HG03175 (cell line): ENCODE results near the gene TRPV6.

Experiments
- ATAC-seq: cut with Tn5 transposase; IDR thresholded peaks from one replicate; pipeline ENCODE4 v1.9.1; 2021; ENCODE audit warnings: mild to moderate bottlenecking, moderate library complexity; ENCODE audit not compliant: unreplicated experiment

Gene TRPV6

GRCh38 chr7:142855114-142855743 lies 30.3 kb downstream of the TRPV6 start:
- peak; percentile 1 for ATAC-seq

GRCh38 chr7:142854372-142855113 lies 31.0 kb downstream of the TRPV6 start, which contains the start of gene EPHB6:
Gene EPHB6 (plus strand): TSS chr7:142855076. CDS start chr7:142863228, 8,152 bp downstream.
- ATAC-seq = peak; percentile 55

- peak; percentile 90 for ATAC-seq
Measured at GRCh38 chr7:142853739-142854371, 31.7 kb downstream of the TRPV6 start.

- ATAC-seq = no peak
Measured at GRCh38 chr7:142851919-142852318, 33.6 kb downstream of the TRPV6 start.

GRCh38 chr7:142851269-142851668 lies 34.3 kb downstream of the TRPV6 start:
- no peak for ATAC-seq

DNA sequence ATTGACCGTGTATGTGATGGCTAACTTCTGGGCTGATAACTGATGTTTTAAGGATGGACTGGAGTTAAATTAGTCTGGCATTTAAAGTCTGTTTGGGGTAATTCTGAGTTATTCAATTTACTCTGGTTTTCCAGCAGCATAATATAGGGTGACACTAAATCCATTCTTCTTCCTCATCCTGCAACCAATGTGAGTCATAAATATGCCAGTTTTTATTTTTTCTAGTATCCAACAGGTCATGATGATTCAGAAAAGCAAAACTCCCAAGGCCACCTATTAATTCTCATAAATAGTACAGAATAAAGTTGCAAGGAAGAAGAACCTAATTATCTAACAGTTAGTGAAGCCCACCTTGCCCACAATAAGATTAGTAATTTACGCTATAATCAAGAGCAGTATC lies 38.2 kb downstream of the TRPV6 start:
- ATAC-seq = no peak

DNA sequence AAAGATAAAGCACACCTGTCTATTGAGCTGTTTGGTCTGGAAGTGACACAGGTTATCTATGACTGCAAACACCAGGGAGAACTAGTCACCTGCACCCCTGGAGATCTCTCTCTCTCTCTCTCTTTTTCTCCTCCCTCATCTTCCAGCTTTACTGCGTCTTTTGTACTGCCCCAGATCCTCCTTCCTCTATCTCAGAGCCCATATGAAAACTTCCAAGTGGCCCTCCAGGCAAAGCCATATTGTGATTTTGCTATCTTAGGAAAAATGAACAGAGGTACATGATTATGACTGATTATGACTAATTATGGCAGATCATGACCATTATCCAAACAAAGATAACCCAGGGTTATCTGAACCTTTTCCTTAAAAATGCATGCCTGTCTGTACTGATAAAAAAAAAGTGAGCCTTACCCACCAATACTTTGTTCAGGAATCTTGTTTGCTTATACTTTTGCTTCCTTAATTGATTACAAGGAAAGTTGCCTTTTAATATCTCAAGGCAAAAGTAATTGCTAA lies 43.2 kb downstream of the TRPV6 start:
- ATAC-seq = no peak

DNA sequence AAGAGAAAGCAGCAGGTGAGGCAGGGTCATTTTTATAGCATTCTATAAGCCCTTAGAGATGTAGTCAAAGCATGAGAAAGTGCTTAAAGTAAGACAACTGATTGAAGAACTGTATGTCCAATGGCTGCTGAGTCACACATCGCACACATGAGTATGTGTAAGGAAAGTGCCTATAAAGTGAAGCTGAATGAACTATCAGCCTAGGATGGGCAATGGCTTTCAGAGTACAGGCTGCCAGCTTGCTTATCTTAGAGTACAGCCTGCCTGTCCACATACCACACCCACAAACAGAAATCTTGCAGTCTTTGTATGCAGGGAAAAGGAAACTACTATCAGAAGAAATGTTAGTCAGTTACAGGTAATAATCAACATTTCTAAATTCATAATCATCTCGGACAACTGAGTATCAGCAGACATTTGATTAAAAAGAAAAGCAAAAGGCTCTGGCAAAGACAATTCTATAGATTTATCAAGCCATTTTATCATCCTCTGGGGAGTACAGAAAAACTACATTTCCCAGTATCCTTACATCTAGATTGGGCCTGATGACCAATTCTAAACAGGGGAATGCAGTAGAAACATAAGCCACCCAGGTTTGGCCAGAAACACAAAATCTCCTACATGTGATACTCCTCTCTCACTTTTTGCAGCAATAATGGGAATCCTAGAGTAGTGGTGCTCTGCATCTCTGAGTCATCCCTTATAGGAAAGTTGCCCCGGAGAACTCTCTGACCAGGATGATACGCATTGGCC lies 46.9 kb downstream of the TRPV6 start:
- no peak for ATAC-seq

DNA sequence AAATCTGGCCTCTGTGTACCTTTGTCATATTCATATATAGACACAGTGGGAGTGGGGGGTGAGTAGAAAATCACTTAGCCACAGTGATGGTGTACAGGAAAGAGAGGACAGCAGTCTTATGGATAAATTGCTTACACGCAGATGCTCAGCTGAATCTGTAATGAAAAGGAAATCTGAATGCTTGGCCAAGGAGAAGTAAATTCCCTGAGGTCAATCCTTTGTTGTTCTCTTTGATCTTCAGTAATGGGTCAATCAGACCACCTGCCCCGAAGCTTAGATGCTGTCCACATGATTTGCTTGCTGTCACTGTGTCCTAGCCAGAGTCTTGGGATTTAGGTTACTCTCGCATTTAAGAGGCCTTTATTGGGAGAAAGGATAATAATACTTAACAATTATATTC lies 49.1 kb downstream of the TRPV6 start:
- no peak for ATAC-seq

- no peak for ATAC-seq
Measured at GRCh38 chr7:142835487-142835886, 50.1 kb downstream of the TRPV6 start.

DNA sequence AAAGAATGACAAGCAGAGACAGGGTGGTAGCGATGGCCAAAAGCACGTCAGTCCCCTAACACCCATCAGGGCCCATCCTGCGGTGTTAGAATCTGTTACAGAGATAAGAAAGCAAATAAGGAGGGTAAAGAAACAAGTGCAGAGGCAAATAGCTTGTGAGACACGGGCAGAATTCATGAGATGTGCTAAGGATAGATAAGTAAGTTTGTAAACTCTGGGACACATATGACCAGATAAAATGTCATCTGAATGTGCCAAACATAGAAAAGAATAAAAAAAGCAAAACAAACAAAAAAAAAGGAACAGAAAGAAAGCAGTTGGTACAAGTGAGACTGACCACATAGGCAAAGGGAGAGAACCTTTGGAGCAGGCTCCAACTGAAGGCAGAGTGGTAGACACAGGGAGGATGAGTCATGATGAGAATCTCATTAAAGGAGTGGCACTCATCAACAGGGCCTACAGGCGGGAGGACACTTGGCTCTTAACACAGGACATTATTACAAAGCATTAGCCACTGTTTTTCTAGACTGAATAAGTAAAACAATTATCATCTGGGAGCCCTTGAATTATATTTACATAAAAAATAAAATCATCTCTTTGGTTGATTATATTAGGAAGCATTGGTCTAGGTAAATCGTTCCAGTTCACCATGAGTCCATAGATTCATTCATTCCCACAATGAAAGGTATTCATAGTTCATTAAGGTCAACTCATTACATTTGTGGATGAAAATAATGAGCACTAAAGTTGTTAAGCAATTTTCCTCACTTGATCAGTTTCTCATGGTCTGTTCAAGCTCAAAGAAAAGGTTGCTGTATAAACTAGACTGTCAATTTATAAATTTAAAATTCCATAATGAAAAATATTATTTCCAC lies 52.1 kb downstream of the TRPV6 start:
- ATAC-seq = peak; percentile 73

GRCh38 chr7:142832417-142832816 lies 53.1 kb downstream of the TRPV6 start:
- ATAC-seq = no peak

DNA sequence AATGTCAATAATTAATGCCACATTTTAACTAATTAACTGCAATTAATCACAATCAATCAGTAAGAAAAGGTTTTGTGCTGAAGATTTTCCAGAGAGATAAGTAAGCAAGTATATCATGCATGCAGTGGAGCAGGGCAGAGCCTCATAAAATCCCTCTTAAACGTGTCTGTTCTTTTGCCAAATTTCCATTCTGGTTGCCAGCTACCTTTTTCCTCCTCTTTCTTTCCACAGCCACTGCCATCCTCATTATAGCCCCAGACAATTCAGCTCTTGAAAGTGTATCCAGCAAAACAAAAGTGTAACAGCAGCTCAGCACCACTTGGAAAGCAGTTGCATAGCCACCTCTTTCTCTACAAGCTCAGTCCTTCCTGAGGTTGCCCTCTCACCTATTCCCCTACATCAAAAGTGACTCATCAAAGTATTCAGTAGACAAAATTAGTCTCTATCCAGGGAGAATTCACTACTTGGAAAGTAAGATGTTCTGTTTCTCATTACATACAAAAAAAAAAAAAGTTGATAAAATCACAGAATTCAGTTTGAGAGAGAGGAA lies 57.5 kb downstream of the TRPV6 start:
- no peak for ATAC-seq

DNA sequence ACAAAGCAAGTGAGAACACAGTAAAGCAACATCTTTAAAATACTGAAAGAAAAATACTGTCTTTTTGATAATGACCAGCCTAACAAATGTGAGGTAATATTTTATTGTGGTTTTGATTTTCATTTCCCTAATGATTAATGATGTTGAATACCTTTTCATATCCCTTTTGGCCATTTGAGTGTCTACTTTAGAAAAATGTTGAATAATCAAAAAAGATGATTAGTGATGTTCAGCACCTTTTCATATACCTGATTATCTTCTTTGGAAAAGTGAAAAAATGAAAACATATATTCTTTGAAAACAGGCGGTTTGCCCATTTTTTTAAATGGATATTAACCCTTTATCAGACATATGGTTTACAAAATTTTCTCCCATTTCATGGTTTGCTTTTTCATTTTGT lies 62.8 kb downstream of the TRPV6 start:
- ATAC-seq = no peak
